Measurements from ENCODE around the gene AASDH.

The AASDH gene

DNA sequence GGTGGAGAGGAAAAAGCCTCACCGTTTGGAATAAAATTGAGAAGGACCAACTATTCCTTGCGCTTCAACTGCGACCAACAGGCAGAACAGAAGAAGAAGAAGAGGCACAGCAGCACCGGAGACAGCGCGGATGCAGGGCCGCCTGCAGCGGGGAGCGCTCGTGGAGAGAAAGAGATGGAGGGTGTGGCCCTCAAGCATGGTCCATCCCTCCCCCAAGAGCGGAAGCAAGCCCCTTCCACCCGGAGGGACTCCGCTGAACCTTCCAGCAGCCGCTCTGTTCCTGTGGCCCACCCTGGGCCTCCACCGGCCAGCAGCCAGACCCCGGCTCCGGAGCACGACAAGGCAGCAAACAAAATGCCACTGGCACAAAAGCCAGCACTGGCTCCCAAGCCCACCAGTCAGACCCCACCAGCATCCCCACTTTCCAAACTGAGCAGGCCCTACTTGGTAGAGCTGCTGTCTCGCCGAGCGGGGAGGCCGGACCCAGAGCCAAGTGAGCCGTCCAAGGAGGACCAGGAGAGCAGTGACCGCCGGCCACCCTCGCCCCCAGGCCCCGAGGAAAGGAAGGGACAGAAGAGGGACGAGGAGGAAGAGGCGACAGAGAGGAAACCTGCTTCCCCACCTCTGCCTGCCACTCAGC, 71.2 kb downstream of the AASDH start:
- no peak for DNase-seq (ENCODE audit: low read depth)

DNA sequence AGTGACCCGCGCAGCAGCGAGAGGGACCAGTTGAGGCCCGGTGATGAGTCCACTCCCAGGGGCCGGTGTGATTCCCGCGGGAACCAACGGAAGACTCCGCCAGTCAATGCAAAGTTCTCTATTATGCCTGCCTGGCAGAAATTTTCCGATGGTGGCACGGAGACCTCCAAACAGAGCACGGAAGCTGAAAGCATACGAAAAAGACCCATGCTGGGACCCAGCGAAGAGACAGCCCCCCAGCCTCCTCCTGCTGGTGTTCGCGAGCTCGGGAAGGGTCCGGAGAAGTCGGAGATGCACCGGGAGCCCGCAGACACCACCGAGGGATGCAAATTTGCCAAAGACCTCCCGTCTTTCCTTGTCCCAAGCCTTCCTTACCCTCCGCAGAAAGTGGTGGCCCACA, 71.7 kb downstream of the AASDH start:
- DNase-seq (ENCODE audit: low read depth) = no peak

DNA sequence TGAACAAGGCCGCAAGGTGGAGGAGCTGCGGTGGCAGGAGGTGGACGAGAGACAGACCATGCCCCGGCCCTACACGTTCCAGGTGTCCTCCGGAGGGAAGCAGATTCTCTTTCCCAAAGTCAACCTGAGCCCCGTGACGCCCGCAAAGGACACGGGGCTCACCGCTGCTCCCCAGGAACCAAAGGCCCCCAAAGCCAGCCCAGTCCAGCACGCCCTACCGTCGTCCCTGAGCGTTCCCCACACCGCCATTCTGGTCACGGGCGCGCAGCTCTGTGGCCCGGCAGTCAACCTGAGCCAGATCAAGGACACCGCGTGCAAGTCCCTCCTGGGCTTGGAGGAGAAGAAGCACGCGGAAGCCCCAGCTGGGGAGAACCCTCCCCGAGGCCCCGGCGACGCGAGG, 72.2 kb downstream of the AASDH start:
- no peak for DNase-seq (ENCODE audit: low read depth)

DNA sequence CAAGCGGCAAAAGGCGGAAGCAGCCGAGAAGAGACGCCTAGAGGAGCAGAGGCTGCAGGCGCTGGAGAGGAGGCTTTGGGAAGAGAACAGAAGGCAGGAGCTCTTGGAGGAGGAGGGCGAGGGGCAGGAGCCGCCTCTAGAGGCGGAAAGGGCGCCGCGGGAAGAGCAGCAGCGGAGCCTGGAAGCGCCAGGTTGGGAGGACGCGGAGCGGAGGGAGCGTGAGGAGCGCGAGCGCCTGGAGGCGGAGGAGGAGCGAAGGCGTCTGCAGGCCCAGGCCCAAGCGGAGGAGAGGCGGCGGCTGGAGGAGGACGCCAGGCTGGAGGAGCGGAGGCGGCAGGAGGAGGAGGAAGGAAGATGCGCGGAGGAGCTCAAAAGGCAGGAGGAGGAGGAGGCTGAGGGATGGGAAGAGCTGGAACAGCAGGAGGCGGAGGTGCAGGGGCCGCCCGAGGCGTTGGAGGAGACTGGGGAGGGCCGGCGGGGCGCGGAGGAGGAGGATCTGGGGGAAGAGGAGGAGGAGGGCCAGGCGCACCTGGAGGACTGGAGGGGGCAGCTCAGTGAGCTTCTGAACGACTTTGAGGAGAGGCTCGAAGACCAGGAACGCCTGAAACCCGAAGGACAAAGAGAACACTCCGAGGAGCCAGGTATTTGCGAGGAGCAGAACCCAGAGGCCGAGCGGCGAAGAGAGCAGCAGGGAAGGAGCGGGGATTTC, 72.9 kb downstream of the AASDH start:
- DNase-seq (ENCODE audit: low read depth) = no peak

DNA sequence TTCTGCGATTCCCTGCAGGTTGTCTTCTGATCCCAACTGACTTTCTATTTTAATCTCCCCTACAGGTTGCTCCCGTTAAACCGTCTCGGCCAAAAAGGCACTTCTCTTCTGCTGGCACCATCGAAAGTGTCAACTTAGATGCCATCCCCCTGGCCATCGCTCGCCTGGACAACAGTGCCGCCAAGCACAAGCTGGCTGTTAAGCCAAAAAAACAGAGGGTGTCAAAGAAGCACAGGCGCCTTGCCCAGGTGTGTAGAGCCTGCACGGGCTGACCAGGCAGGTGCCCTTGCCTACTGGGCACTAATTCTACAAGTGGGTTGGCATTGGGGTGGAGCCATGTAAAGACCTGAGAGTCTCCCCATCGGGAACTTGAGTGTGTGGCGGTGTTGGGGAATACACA, 74.2 kb downstream of the AASDH start:
- DNase-seq (ENCODE audit: low read depth) = no peak

DNA sequence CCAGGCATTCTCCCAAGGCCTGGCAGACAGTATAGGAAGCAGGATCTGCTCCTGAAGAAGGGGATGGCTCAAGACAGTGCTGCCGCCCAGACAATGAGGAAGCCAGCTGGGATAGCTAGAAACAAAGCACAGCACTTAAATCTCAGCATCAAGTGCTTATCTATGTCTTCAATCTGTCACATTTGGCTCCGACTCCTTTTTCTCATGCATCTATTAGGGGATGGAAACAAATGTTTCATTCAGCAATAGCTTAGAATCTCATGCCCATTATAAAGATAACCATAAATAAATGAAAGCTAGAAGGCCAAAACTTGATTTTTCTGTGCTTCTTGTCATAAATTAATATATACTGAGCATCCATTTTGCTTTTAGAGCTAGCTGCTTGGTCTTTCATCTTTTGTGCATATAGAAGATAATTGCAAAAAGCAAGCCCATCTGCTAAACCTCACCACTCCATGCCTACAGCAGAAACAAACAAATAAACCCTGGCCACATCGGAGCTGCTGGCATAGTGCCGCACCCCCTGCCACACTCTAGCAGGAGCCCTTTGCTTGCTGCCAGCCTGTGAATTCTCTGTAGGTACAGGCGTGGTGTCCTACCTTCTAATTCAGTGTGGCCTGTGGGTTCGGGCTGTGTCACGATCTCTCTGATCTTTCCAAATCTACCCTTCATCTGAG, 75.9 kb downstream of the AASDH start:
- no peak for DNase-seq (ENCODE audit: low read depth)

DNA sequence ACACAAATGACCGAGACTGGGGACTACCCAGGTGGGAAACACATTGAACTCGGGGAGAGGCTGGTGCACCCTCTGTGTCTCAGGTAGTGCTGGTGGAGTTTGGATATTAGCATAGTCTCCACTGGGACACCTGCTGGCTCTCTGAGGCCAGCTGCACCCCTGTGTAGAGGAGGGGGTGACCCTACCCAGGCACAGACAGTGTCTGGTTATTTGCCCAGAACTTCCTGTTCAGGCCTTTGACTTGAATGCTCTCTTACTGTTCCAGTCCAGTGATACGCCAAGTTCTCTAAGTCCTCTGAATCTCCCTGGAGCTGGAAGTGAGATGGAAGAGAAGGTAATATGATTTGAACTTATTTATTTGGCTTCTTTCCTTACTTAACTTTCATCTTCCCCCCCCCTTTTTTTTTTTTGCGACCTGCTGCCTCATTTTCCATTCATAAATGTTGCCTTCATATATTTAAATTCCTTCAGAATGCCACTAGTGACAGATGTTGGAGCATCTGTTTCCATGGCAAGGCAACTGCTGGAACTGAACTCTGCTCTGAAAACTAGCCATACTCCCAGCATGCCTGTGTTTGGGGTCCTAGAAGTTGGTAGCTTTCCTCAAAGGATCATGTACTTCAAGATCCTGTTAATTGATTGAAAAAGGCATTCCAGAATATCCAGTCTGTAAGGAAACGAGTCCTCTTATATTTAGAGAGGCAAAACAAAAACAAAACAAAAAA, 76.7 kb downstream of the AASDH start:
- DNase-seq (ENCODE audit: low read depth) = no peak

DNA sequence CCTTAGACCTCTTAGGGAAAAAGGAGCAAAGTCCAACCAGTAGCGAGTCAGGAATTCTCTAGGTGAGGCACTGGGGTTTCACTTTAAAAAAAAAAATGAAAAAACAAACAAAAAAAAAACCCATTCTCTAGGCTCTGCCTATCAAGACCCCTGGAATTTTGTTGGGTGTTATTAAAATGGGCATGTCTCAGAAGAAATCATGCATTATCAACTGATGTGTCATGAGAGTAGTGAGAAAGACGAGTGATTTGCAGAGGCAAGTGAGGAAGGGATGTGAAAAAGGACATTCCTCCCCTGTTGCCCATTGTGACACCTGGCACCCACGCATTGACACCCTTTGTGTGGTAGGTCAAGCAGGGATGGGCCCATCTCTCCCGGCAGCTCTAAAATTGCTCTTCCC, 78.9 kb downstream of the AASDH start:
- no peak for DNase-seq (ENCODE audit: low read depth)

DNA sequence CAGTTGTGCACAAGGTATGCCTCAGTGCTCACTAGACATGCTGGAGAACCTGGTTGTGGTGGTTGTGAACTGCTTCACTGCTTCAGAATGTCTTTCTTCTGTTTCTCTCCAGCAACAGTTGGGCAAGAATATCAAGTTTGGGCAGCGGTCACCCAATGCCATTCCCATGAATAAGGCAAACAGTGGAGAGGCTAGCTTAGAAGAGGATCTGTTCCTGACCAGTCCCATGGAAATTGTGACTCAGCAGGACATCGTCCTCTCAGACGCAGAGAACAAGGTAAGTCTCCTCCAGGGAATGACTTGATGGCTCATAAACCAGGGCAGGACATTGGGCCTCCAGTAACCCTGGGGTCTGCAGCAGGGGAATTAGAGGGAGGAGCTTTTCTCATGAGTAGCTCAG, 79.9 kb downstream of the AASDH start:
- DNase-seq (ENCODE audit: low read depth) = no peak

DNA sequence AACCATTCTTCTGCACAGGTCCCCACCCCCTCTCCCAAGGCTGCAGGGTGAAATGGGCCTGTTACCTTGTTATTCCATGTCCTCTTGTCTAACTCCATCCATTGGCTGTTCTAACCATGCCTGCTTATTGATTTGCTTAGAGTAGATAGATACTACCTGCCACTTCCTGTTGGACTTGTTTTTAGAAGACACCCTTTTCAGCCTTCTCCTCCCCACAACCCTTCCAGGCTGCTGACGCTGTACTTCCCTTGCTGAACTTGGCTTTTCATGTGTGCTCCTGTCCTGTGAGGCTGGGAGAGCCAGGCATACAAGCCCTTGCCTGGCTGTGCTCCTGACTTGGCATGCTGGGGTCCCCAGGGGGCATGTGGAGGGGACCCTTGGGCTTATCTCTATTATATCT, 81.9 kb downstream of the AASDH start:
- no peak for DNase-seq (ENCODE audit: low read depth)

DNA sequence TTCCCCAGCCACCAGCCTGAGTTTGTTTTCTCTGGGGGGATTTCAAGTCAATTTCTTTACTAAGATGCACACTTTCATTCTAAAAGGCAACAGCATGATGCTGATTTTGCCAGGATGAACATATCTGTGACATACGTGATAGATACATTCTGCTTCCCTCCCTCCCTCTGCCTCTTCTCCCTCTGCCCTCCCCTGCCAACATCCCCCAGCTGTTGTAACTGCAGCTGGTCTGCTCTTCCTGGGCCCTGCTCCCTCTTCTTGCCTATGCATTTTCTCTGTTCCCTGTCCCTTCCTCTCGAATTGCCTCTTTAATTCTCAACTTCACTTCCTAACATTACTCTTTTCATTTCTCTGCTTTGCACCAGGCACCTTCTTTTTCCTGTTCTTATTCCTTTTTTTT, 83.4 kb downstream of the AASDH start:
- no peak for DNase-seq (ENCODE audit: low read depth)

DNA sequence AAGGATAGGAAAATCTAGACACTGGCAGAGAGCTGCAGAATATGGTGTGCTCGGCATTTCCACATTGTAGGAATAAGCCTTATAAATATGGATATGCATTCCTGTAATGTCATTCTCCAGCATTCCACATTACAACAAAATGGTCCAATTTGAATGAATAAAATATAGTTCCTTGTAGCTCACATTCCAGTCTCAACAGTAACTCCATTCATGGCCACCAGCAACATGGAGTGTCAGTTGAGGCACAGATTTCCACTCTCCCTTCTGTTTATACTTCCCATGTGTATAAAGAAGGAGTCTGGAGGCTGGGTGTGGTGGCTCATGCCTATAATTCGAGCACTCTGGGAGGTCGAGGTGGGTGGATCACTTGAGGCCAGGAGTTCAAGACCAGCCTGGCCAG, 84.5 kb downstream of the AASDH start:
- no peak for DNase-seq (ENCODE audit: low read depth)

DNA sequence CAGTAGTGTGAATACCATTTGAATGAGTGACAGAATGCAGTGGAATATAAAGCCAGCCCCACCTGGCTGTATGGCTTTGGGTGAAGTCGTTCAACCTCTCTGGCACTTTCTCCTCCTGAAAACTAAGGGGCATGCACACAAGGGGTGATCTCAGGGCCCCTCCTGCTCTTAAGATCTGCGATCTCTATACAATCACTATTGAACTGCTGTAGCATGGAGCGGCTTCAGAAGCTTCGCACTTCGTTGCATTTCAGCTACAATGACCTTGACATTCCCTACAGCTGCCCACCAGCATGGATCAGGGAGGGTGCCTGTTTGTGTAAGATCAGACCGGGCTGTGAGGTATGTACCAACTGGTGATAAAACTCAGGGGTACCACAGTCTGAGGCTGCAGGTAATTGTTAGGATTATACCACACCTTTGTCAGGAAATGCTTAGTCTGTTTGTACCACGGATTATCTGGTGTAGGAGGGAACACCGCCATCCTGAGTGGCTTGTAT, 85.2 kb downstream of the AASDH start:
- DNase-seq (ENCODE audit: low read depth) = no peak

DNA sequence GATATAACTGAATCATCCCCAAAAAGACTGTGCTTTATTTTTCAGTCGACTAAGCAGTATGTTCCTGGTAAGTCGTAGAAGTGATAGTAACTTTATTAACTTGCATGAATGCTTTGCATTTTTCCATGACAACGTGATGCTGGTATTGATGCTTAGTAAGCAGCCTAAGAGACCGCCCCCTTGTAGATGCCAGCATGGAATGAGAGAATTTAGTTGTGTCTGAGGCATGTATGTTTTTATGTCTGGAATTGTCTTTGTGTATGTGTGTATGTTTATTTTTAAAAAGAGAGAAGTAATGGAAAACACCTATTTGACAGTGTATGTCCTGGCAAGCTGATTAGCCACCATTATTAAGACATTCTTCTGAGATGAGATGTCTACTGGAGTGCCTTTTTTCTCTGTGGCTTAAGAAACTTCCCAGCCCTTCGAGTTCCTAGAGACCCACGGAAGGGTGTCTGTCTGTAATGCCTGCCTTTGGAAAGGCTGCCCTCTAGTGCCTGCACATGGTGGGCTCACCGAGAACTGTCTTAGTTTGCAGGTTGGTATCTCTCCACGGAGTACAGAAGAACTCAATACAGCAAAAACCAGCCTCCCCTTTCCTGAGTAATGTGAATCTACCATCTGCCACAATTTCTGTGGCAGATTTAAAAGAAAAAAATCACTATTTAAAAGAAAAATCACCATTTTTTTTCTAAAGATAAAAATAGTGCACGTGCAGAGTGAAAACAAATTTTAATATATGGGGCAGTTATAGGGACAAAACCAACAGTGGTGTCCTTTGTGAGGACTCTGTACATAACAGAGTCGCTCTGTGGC, 85.9 kb downstream of the AASDH start:
- peak; percentile 45 for DNase-seq (ENCODE audit: low read depth)

DNA sequence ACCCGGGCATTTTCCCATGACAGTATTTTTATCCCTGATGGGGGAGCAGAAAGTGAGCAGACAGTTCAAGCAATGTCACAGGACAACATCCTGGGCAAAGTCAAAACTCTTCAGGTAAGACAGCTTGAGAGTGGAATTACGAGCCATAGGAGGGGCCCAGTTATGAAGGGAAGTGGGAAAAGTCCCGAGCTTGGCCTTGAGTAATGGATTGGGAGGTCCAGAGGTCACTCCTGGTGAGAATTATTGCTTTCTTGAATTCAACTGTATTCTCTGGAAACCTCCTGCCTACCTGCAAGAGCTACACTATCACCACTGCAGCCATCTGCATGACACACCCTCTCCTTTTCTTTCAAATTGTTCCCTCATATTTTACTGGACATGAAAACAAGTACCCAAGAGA, 89.1 kb downstream of the AASDH start:
- DNase-seq (ENCODE audit: low read depth) = no peak

DNA sequence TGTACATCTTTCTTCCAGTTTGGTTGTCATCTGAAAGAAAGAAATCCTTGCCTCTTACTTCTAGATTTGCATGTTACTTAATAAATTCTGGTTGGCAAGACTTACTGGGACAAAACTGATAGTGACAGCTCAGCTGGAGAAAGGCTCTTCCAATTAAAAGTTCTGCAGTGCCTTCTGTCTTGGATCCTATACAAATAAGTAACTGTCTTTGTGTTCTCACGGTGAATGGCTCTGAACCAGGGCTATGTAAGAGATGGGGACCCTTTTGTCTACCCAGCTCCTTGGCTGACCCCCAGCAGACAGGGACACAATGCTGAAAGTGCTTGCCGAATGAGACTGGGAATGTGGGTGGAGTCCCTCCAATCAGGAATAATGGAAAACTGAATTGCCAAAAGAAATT, 89.5 kb downstream of the AASDH start:
- DNase-seq (ENCODE audit: low read depth) = no peak

DNA sequence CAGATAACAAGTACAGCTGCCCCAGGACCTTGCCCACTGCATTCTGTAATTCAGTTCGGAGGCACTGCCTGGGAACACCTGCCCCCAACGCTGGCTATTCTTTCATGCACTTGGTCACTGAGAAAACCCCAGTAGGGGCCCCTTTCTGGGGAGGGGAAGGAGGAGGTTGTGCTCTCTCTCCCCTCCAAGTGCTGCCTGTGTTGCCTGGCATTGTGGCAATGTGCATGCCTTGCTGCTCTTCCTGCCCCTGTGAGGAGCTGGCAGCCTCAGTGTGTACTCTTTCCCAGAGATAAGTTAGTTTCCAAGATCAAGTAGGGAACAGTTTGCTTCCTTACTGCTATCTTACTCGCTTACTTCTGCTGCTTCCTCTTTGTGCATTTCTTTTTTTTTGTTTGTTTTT, 90.8 kb downstream of the AASDH start:
- no peak for DNase-seq (ENCODE audit: low read depth)

DNA sequence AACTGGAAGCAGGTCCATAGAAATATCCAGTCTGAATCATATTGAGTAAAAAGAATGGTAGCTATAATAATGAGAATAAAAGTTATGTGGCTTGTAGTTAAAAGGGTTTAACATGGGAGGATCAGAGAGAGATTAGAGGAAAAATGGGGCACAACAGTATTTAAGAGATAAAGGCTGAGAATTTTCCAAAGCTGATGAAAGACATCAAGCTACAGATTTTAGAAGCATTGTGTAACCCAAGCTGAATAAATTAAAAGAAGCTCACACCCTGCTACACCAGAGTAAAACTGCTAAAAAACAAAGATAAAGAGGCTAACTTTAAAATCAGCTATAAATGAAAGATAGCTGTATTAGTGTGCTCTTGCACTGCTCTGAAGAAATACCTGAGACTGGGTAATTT, 94.2 kb downstream of the AASDH start:
- DNase-seq (ENCODE audit: low read depth) = no peak

DNA sequence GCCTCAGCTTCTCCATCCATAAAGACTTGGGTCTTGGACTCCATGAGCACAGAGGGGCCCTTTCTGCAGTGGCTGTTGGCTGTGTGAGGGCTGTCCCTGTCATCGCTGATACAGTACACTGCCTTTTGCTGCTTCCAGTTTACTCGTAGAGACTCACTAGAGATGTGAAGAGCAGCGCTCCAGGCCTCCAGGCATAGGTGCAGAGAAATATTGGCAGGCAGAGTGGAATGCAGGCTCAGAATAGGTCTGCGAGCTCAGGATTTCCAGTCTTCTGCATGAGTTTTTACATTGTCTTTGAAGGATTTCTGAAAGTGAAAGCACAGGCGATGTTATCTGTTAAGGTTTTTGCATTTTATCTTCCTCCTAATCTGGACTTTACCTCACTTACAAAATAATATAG, 97.4 kb downstream of the AASDH start:
- DNase-seq (ENCODE audit: low read depth) = no peak

DNA sequence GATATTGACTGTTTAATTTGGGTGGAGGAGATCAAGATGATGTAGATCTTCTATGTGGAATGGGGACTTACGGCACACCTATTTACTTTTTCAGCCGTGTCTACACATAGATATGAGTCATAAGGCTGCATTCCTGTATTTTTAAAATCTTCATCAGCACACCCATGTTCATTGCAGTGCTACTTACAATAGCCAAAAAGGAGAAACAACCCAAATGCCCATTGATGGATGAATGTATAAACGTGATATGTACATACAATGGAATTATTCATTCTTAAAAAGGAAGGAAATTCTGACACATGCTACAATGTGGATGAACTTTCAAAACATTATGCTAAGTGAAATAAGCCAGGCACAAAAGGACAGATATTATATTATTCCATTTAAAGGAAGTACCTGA, 98.6 kb downstream of the AASDH start:
- DNase-seq (ENCODE audit: low read depth) = no peak

All from HS-27A (cell line).